GM23248 (cell line): ENCODE results near the gene CTNNBIP1. TPM values are rescaled to one million over a fixed set of nuclear protein-coding genes. Genes with fewer than 3 reads are reported as not detected.

ENCODE experiments used
- DNase-seq: peaks from one replicate; pipeline ENCODE4 v3.0.0-alpha.2; 2015
- H2AFZ ChIP-seq: fragments of 200-600 bp; sonication (generic); 2 replicates; pipeline ENCODE4 v1.6.1; 2016; ENCODE audit warnings: antibody characterized with exemption
- H3F3A ChIP-seq: fragments of 200-600 bp; sonication (generic); 2 replicates; pipeline ENCODE4 v1.6.1; 2016; ENCODE audit warnings: mild to moderate bottlenecking, antibody characterized with exemption, mixed run types; ENCODE audit not compliant: insufficient read depth
- H3K27ac ChIP-seq: fragments of 200-600 bp; sonication (generic); 2 replicates; pipeline ENCODE4 v1.5.1; 2016; ENCODE audit warnings: mild to moderate bottlenecking
- H3K27me3 ChIP-seq: fragments of 200-600 bp; sonication (generic); replicated peaks from 2 replicates; pipeline ENCODE4 v1.6.1; 2016; ENCODE audit warnings: mild to moderate bottlenecking; ENCODE audit not compliant: insufficient read depth
- H3K36me3 ChIP-seq: fragments of 200-600 bp; sonication (generic); 2 replicates; pipeline ENCODE4 v1.6.1; 2016; ENCODE audit warnings: low read depth, mild to moderate bottlenecking
- H3K4me1 ChIP-seq: fragments of 200-600 bp; sonication (generic); 2 replicates; pipeline ENCODE4 v1.6.1; 2016; ENCODE audit warnings: mild to moderate bottlenecking; ENCODE audit not compliant: insufficient read depth
- H3K4me2 ChIP-seq: fragments of 200-600 bp; sonication (generic); one replicate; pipeline ENCODE4 v1.6.1; 2016; ENCODE audit warnings: mild to moderate bottlenecking; ENCODE audit not compliant: unreplicated experiment
- H3K4me3 ChIP-seq: fragments of 200-600 bp; sonication (generic); 2 replicates; pipeline ENCODE4 v1.5.1; 2016; ENCODE audit warnings: mild to moderate bottlenecking
- H3K79me2 ChIP-seq: fragments of 200-600 bp; sonication (generic); 2 replicates; pipeline ENCODE4 v1.6.1; 2016; ENCODE audit warnings: mild to moderate bottlenecking; ENCODE audit not compliant: insufficient read depth
- H3K9ac ChIP-seq: fragments of 200-600 bp; sonication (generic); 2 replicates; pipeline ENCODE4 v1.6.1; 2016; ENCODE audit warnings: mild to moderate bottlenecking
- H3K9me2 ChIP-seq: fragments of 200-600 bp; sonication (generic); 2 replicates; pipeline ENCODE4 v1.6.1; 2016; ENCODE audit warnings: mixed run types, mild to moderate bottlenecking, moderate library complexity; ENCODE audit not compliant: insufficient read depth
- H3K9me3 ChIP-seq: fragments of 200-600 bp; sonication (generic); one replicate; pipeline ENCODE4 v1.6.1; 2017; ENCODE audit warnings: low read depth
- H4K20me1 ChIP-seq: fragments of 200-600 bp; sonication (generic); 2 replicates; pipeline ENCODE4 v1.6.0; 2016; ENCODE audit not compliant: insufficient read depth
- EZH2 ChIP-seq: fragments of 200-600 bp; sonication (generic); IDR thresholded peaks from 2 replicates; pipeline ENCODE4 v1.6.1; 2018; ENCODE audit warnings: antibody characterized with exemption, mild to moderate bottlenecking; ENCODE audit not compliant: insufficient read depth, poor library complexity, severe bottlenecking
- EZH2phosphoT487 ChIP-seq: fragments of 200-600 bp; sonication (generic); IDR thresholded peaks from 2 replicates; pipeline ENCODE4 v1.6.1; 2018; ENCODE audit warnings: antibody characterized with exemption, moderate library complexity, mild to moderate bottlenecking, low read depth; ENCODE audit not compliant: insufficient read depth
- WGBS, 2 experiments: methylation state at CpG; one replicate each; pipeline ENCODE4 v1.1.6; 2015 to 2017; ENCODE audit warnings: low lambda C conversion rate in 2 of 2, low coverage in 1 of 2; ENCODE audit errors: missing lambda C conversion rate in 2 of 2; 5-methylcytosine and 5-hydroxymethylcytosine counted together
- in situ Hi-C: fragments of 300-500 bp; cut with MboI; formaldehyde crosslinking; loops from 2 replicates; pipeline ENCODE4 v1.15.0; 2020
- polyA plus RNA-seq: library from polyadenylated mRNA; unstranded; fragments of >200 nt; fragmentation: Nextera tagmentation; extraction: Ambion mirVana; gene quantifications from 2 replicates; pipeline ENCODE4 v1.2.1, GENCODE V29; 2016
- total RNA-seq: library from RNA; depleted of rRNA; stranded (reverse); fragments of >200 nt; shearing (Covaris generic); gene quantifications from 2 replicates; pipeline ENCODE4 v1.2.3, GENCODE V29; 2014

Gene CTNNBIP1
- total and polyA plus RNA-seq, 2 experiments from 2014 or later = 22.2 to 31.0 TPM

GRCh38 chr1:9825093-9826074 lies 84.7 kb downstream of the CTNNBIP1 start:
- Histone ChIP-seq H3K4me2 (peak overlapping the region; percentile 41), H3K4me3 (peak overlapping the region; percentile 70), H3K27ac (peak overlapping the region; percentile 62), H3K4me1 (peaks cover 40% of the 10 kb centered on the region), H3K9me2 (no peaks in the 10 kb centered on the region), H3K79me2 (peaks cover 25% of the 10 kb centered on the region), H3K36me3 (no peaks in the 10 kb centered on the region), H3K9ac (peak overlapping the region; percentile 27; the same call in 1 of the 2 replicates), H3K9me3 (no peaks in the 10 kb centered on the region), H2AFZ (peak overlapping the region; percentile 51), H4K20me1 (0 out of 2 replicates have a peak, but pooled peaks cover 5% of the 10 kb centered on the region), H3K27me3 (no peaks in the 10 kb centered on the region), H3F3A (peaks cover 35% of the 10 kb centered on the region)
- WGBS, 2 experiments = 12% methylated on average over 17 of the region's 17 CpGs
- in situ Hi-C loops = no loop called here
- TF ChIP-seq EZH2phosphoT487 = no peak
- TF ChIP-seq EZH2 = no peak
- peak; percentile 87 for DNase-seq

- no peak for TF ChIP-seq EZH2phosphoT487
- TF ChIP-seq EZH2 = no peak
- H3K4me2 ChIP-seq = peak overlapping the region; percentile 85
These were observed 85.4 kb downstream of the CTNNBIP1 start for GRCh38 chr1:9824702-9825089.

DNA sequence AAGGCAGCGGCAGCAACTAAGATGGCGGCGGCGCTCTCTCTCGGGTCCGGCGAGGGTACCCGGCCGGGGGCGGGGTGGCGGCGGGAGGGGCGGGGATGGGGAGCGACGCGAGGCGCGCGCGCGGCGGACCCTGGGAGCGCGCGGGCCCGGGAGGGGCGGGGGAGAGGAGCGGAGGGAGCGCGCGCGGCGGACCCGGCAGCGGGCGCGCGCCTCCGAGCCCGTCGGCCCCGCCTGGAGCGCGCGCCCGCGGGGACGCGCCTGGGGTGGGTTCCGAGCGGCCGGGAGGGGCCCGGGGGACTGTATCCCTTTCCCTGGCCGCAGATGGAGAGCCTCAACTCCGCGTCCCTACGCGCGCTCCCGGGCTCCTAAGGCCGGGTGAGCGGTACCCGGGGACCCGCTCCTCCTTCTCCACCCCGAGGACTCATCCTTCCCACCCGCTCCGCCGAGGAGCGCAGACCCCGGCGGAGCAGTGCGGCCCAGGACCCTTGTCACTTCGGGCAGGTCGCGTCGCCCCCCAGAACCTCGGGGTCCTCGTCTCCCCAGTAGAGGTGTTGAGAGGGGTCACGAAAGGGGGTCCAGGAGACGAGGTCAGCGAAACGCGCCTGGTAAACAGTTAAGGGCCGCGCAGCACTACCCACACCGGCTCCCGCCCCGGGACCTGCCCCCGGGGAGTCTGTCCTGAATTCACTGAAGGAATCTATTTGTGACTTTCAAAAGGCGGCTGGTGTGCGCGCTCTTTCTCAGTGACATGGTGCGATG lies 85.9 kb downstream of the CTNNBIP1 start, which contains the start of gene CLSTN1:
Gene CLSTN1 (minus strand): TSS at position 23 of the 759 bp plus-strand sequence. CDS start 232 bp downstream, outside the sequence.
- Histone ChIP-seq H3K27me3 (no peaks in the 10 kb centered on the region), H3K4me2 (peak within 1 kb of the TSS; percentile 93), H3K79me2 (peaks cover 37% of the 10 kb centered on the region), H3K27ac (no peak within 1 kb of the TSS; the same call in 1 of the 2 replicates), H3K36me3 (no peaks in the 10 kb centered on the region), H4K20me1 (0 out of 2 replicates have a peak, but pooled peaks cover 14% of the 10 kb centered on the region), H3K9me3 (no peaks in the 10 kb centered on the region), H3K4me1 (peaks cover 40% of the 10 kb centered on the region), H3K9ac (peak within 1 kb of the TSS; percentile 83), H3F3A (peaks cover 35% of the 10 kb centered on the region), H3K4me3 (peak within 1 kb of the TSS; percentile 89), H3K9me2 (no peaks in the 10 kb centered on the region), H2AFZ (peak within 1 kb of the TSS; percentile 91)
- peak; percentile 94 for DNase-seq
- TF ChIP-seq EZH2phosphoT487 (no peak), EZH2 (no peak)
- 1 to 3% methylated on average over 21 to 53 of the region's 93 CpGs for WGBS, 2 experiments
- in situ Hi-C loops = no loop called here

More at GRCh38 chr1:9824702-9825089, 85.4 kb downstream of the CTNNBIP1 start:
- H4K20me1 ChIP-seq = 0 out of 2 replicates have a peak, but pooled peaks cover 12% of the 10 kb centered on the region
- no peak for DNase-seq
- H2AFZ ChIP-seq = peak overlapping the region; percentile 91
- H3K27me3 ChIP-seq = no peaks in the 10 kb centered on the region
- in situ Hi-C loops = no loop called here
- H3K9me2 ChIP-seq = no peaks in the 10 kb centered on the region
- H3K4me1 ChIP-seq = peaks cover 40% of the 10 kb centered on the region
- peaks cover 35% of the 10 kb centered on the region for H3F3A ChIP-seq
- H3K27ac ChIP-seq = no peak overlapping the region
- no peaks in the 10 kb centered on the region for H3K9me3 ChIP-seq
- no peak overlapping the region for H3K9ac ChIP-seq
- 22% methylated on average over 11 to 12 of the region's 12 CpGs for WGBS, 2 experiments
- H3K36me3 ChIP-seq = no peaks in the 10 kb centered on the region
- H3K79me2 ChIP-seq = peaks cover 32% of the 10 kb centered on the region
- peak overlapping the region; percentile 70 for H3K4me3 ChIP-seq

DNA sequence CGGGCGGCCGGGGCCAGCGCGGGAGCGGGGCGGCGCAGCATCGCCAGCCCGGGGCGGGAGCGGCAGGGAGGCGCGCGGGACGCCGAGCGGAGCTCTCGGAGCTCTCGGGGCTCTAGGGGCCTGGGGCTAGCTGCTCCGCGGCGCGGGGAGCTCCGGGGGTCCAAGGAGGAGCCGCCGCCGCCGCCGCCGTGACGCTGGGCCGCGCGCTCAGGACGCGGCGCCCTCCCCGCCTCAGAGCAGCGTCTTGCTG lies 86.5 kb downstream of the CTNNBIP1 start:
- peak overlapping the region; percentile 83 for H3K9ac ChIP-seq
- peaks cover 35% of the 10 kb centered on the region for H3F3A ChIP-seq
- H4K20me1 ChIP-seq = 0 out of 2 replicates have a peak, but pooled peaks cover 14% of the 10 kb centered on the region
- no peaks in the 10 kb centered on the region for H3K27me3 ChIP-seq
- H3K4me1 ChIP-seq = peaks cover 40% of the 10 kb centered on the region
- in situ Hi-C loops = no loop called here
- peak overlapping the region; percentile 89 for H3K4me3 ChIP-seq
- H3K36me3 ChIP-seq = no peaks in the 10 kb centered on the region
- no peaks in the 10 kb centered on the region for H3K9me2 ChIP-seq
- TF ChIP-seq EZH2phosphoT487 = no peak
- TF ChIP-seq EZH2 = no peak
- no peaks in the 10 kb centered on the region for H3K9me3 ChIP-seq
- H3K79me2 ChIP-seq = peaks cover 42% of the 10 kb centered on the region
- H3K4me2 ChIP-seq = peak overlapping the region; percentile 93
- no peak overlapping the region; the same call in 1 of the 2 replicates for H3K27ac ChIP-seq
- H2AFZ ChIP-seq = 0 out of 2 replicates have a peak overlapping the region, but pooled peaks have one; percentile 66
- DNase-seq = no peak
- WGBS, 2 experiments = 0% methylated on average over 9 to 16 of the region's 40 CpGs
